HepG2 (cell line): ENCODE results near the gene ESF1. TPM values are rescaled to one million over a fixed set of nuclear protein-coding genes. Genes with fewer than 3 reads are reported as not detected.

Source experiments
- CEBPG ChIP-seq: IDR thresholded peaks from 2 replicates; pipeline ENCODE4 v1.6.1; 2016
- ETS1 ChIP-seq: sonication (generic); formaldehyde crosslinking; IDR thresholded peaks from 2 replicates; pipeline ENCODE4 v1.4.0; 2020; ENCODE audit warnings: missing genetic modification reagents
- MXD4 ChIP-seq: IDR thresholded peaks from 2 replicates; pipeline ENCODE4 v1.6.1; 2016; ENCODE audit warnings: mild to moderate bottlenecking, missing biosample characterization, missing genetic modification reagents
- PCBP1 ChIP-seq: fragments of 200-400 bp; formaldehyde crosslinking; IDR thresholded peaks from 2 replicates; pipeline ENCODE4 v1.6.1; 2017; ENCODE audit warnings: mild to moderate bottlenecking, low read depth, low read length, borderline replicate concordance
- SNAPC4 ChIP-seq: sonication (generic); formaldehyde crosslinking; IDR thresholded peaks from 2 replicates; pipeline ENCODE4 v1.4.0; 2020; ENCODE audit warnings: mild to moderate bottlenecking, missing genetic modification reagents
- TEAD2 ChIP-seq: sonication (generic); formaldehyde crosslinking; IDR thresholded peaks from 2 replicates; pipeline ENCODE4 v1.9.0; 2021; ENCODE audit warnings: missing genetic modification reagents
- TFE3 ChIP-seq: IDR thresholded peaks from 2 replicates; pipeline ENCODE4 v1.6.1; 2016
- ZBTB8A ChIP-seq: sonication (generic); formaldehyde crosslinking; IDR thresholded peaks from 2 replicates; pipeline ENCODE4 v1.4.0; 2020; ENCODE audit warnings: mild to moderate bottlenecking, low read depth, missing genetic modification reagents, borderline replicate concordance
- ZFP37 ChIP-seq: sonication (generic); formaldehyde crosslinking; IDR thresholded peaks from 2 replicates; pipeline ENCODE4 v1.4.0; 2020; ENCODE audit warnings: missing genetic modification reagents, borderline replicate concordance
- ZNF318 ChIP-seq: sonication (generic); formaldehyde crosslinking; IDR thresholded peaks from 2 replicates; pipeline ENCODE4 v1.4.0; 2020; ENCODE audit warnings: mild to moderate bottlenecking, missing genetic modification reagents
- ZNF576 ChIP-seq: sonication (generic); formaldehyde crosslinking; IDR thresholded peaks from 2 replicates; pipeline ENCODE4 v1.4.0; 2020; ENCODE audit warnings: mild to moderate bottlenecking, missing genetic modification reagents
- ZNF605 ChIP-seq: sonication (generic); formaldehyde crosslinking; IDR thresholded peaks from 2 replicates; pipeline ENCODE4 v1.8.0; 2022; ENCODE audit warnings: mild to moderate bottlenecking, missing genetic modification reagents
- ZNF761 ChIP-seq: sonication (generic); formaldehyde crosslinking; conservative IDR thresholded peaks from 2 replicates; pipeline ENCODE4 v1.4.0; 2020; ENCODE audit warnings: mild to moderate bottlenecking, missing genetic modification reagents
- polyA plus RNA-seq, 8 experiments: library from polyadenylated mRNA; depleted of rRNA in 3 of 8; stranded (reverse) in 7 of 8; unstranded in 1 of 8; fragments of >200 nt; fragmentation: Illumina TruSeq in 4 of 8; extraction: Trizol in 4 of 8; gene quantifications; 2 replicates each; pipeline versions ENCODE4 v1.2.1 to v1.2.3, GENCODE V29; 2011 to 2016; ENCODE audit warnings: low read depth in 4 of 8, missing spikeins in 1 of 8, mixed read lengths in 1 of 8; ENCODE audit not compliant: insufficient read depth in 1 of 8
- total RNA-seq, 5 experiments: library from RNA; depleted of rRNA; stranded (reverse); fragments of >200 nt; fragmentation: Illumina TruSeq; extraction: Trizol; gene quantifications; 2 replicates each; pipeline ENCODE4 v1.2.3, GENCODE V29; 2016; ENCODE audit warnings: low read depth in 1 of 5

ESF1 gene
- total and polyA plus RNA-seq, 2 of the 13 experiments (the other 11 are each of a cell fraction or from before 2014, with no cell fraction given) = 7.3 to 66.9 TPM

GRCh38 chr20:13788167-13788834 lies 3.6 kb upstream of the ESF1 start (continued):
- no peak for TF ChIP-seq ZNF318 (CRISPR knock-in tag)
- no peak for TF ChIP-seq ZNF576 (CRISPR knock-in tag)
- TF ChIP-seq CEBPG (CRISPR knock-in tag) = peak; percentile 89
- no peak for TF ChIP-seq SNAPC4 (CRISPR knock-in tag)
- no peak for TF ChIP-seq PCBP1
- peak; percentile 58; the same call in 1 of the 2 replicates for TF ChIP-seq TFE3 (CRISPR knock-in tag)
- TF ChIP-seq ZNF761 (CRISPR knock-in tag) = no peak
- no peak for TF ChIP-seq ZBTB8A (CRISPR knock-in tag)
- TF ChIP-seq TEAD2 (CRISPR knock-in tag) = no peak
- no peak for TF ChIP-seq ZFP37 (CRISPR knock-in tag)
- no peak for TF ChIP-seq ETS1 (CRISPR knock-in tag)
- TF ChIP-seq ZNF605 (CRISPR knock-in tag) = no peak
- TF ChIP-seq MXD4 (CRISPR knock-in tag) = no peak
